HCT116 (cell line): ENCODE results near the gene CFAP410.

Experiments
- CEBPB ChIP-seq: IDR thresholded peaks from 2 replicates; pipeline ENCODE4 v1.6.1; 2012; ENCODE audit warnings: low read depth
- EZH2 ChIP-seq: fragments of 200-600 bp; sonication (generic); IDR thresholded peaks from 2 replicates; pipeline ENCODE4 v1.6.1; 2017; ENCODE audit warnings: antibody characterized with exemption, mixed run types
- POLR2A ChIP-seq: IDR thresholded peaks from 2 replicates; pipeline ENCODE4 v1.7.0; 2011; ENCODE audit warnings: borderline replicate concordance; ENCODE audit not compliant: insufficient read depth, insufficient read length; ENCODE audit errors: extremely low read depth
- POLR2AphosphoS5 ChIP-seq: IDR thresholded peaks from 2 replicates; pipeline ENCODE4 v1.6.1; 2011; ENCODE audit warnings: mild to moderate bottlenecking, low read depth, low read length, moderate library complexity
- RAD21 ChIP-seq: IDR thresholded peaks from 2 replicates; pipeline ENCODE4 v1.6.1; 2012; ENCODE audit warnings: low read depth, mild to moderate bottlenecking
- ZFX ChIP-seq: fragments of 450-650 bp; IDR thresholded peaks from 2 replicates; pipeline ENCODE4 v1.6.1; 2017
- ZNF274 ChIP-seq: fragments of 200-500 bp; sonication (Bioruptor generic); IDR thresholded peaks from 2 replicates; pipeline ENCODE4 v1.6.1; 2014; ENCODE audit warnings: mild to moderate bottlenecking, low read depth, low read length, inconsistent platforms
- TF ChIP-seq, protein P1 (sequence below): IDR thresholded peaks from 2 replicates; pipeline ENCODE4 v1.6.1; 2012

DNA sequence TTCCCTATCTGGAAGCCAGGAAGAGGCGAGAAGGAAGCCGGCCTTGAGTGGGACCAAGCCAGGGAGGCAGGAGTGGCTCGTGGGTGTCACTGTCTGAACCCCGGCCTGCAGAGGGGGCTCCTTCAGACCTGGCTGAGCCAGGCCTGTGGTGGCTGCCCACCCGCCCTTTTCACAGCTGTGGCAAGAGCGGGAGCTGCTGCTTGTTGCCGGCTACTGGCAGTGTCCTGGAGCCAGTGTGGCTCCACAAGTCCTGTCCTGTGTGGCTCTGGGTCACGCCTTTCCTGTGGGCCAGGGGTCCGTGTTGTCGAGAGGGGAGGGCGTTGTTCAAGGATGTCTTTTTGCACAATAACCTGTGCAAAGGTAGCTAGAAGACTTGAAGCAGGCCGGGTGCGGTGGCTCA is 38.0 kb downstream of the CFAP410 start:
- TF ChIP-seq CEBPB (no peak), EZH2 (no peak), RAD21 (no peak), ZNF274 (no peak), POLR2AphosphoS5 (no peak), ZFX (no peak), POLR2A (no peak)
- TF ChIP-seq, protein P1, sequence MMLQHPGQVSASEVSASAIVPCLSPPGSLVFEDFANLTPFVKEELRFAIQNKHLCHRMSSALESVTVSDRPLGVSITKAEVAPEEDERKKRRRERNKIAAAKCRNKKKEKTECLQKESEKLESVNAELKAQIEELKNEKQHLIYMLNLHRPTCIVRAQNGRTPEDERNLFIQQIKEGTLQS = no peak
